Liver (tissue), 4 donors: ENCODE measurements around the gene EGR2. TPM values are rescaled to one million over a fixed set of nuclear protein-coding genes. Genes with fewer than 3 reads are reported as not detected.

Experiments used
- polyA plus RNA-seq, 2 donors: library from polyadenylated mRNA; stranded (reverse) in 1 of 2; unstranded in 1 of 2; fragments of 200-250 nt in 1 of 2; fragments of >200 nt in 1 of 2; fragmentation: Nextera tagmentation in 1 of 2; extraction: Ambion mirVana in 1 of 2; gene quantifications; one replicate each; pipeline versions ENCODE4 v1.2.1 to v1.2.3, GENCODE V29; 2013 to 2015
- total RNA-seq, 2 donors: library from RNA; depleted of rRNA; stranded (reverse); fragments of >200 nt; gene quantifications; one replicate each; pipeline ENCODE4 v1.2.3, GENCODE V29; 2014
- donor health status: healthy.
- donor health status: healthy.
- donor health status: healthy.

Gene EGR2
- total and polyA plus RNA-seq, 4 donors, result 0.17 to 0.76 (median 0.23) TPM

Other genes starting within 250 kb of the EGR2 start
- 1 to 10 TPM; 6.7 TPM for gene ADO, start 11.6 kb downstream of the EGR2 start, total RNA-seq
- 1 to 10 TPM; 1.4 to 4.3 TPM for gene ADO, start 11.6 kb downstream of the EGR2 start, polyA plus RNA-seq